ENCODE data around the gene ATP2B1.
A peak's percentile ranks its signal among the peaks of the same experiment; 100 is the strongest.

Gene ATP2B1

DNA sequence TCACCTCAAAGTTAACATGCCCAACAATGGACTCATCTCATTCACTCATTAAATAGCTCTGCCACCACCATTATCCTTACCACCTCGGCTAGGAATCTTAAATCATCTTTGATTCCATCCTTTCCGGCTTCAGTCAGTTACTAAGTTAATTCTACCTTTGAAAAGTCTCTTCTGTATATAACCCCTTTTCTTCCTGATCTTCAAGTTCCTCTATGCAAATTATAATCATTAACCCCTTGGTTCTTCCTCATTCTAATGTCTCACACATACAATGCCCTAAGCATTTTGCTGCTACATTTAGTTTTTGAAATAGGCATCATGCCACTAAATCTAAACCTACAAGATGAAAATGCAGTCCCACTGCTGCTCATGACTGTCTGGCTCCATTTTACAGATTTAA lies 51.6 kb downstream of the ATP2B1 start:
- no peak for DNase-seq (ENCODE audit: low read depth)

DNA sequence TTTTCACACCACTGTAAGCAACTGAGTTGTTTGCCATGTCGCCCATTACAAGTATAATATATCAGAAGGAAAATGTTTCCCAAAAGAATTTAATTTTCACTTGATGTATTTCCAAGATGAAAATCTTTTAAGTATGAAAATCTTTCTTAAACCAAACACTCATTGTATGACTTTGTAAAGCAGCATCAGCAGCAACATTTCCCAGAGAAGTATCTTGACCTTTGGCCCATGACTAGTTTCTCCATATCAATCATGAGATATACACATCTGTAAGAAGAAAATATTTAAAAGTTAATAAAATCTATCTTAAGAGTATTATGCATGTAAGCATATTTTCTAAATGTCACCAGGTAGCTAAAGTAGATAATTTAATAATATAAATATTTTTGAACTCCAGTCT lies 52.8 kb downstream of the ATP2B1 start:
- no peak for DNase-seq (ENCODE audit: low read depth)

DNA sequence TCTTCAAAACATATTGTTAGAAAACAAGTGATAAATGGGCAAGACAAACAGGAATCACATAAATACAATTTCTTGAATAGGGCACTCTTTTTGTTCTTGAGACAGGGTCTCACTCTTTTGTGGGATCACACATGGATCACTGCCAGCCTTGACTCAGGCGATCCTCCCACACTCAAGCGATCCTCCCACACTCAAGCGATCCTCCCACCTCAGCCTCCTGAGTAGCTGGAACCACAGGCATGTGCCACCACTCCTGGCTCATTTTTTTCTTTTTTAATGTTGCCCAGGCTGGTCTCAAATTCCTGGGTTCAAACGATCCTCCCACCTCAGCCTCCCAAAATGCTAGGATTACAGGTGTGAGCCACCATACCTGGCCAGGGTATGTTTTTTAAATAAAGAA lies 57.4 kb downstream of the ATP2B1 start:
- no peak for DNase-seq (ENCODE audit: low read depth)

DNA sequence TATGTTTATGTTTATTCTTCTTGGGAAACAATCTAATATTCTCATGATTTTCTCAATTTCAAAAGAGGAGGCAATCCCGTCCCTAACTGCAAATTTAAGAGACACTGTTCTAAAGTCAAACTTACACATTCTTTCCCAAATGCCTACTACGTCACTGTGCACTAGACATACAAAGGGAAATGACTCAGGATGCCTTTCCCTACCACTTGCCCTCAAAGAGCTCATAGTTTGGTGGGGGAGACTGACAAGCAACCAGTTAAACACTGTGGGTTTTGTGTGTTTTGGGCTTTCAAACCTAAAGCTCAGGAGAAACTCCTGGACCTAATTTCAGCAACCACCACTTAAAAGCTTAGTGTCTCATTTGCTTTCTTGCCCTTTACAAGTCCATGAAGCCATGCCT lies 58.4 kb downstream of the ATP2B1 start:
- peak; percentile 34 for DNase-seq (ENCODE audit: low read depth)

DNA sequence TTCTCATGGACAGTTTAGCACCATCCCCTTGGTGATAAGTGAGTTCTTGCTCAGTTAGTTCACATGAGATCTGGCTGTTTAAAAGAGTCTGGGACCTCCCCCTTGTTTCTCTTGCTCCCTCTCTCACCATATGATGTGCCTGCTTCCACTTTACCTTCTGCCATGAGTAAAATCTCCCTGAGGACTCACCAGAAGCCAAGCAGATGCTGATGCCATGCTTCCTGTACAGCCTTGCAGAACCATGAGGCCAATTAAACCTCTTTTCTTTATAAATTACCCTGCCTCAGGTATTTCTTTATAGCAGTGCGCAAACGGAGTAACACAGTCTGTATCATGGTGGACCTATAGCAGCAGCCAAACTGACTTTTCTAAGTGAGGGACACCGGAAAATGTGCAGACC lies 58.8 kb downstream of the ATP2B1 start:
- no peak for DNase-seq (ENCODE audit: low read depth)

DNA sequence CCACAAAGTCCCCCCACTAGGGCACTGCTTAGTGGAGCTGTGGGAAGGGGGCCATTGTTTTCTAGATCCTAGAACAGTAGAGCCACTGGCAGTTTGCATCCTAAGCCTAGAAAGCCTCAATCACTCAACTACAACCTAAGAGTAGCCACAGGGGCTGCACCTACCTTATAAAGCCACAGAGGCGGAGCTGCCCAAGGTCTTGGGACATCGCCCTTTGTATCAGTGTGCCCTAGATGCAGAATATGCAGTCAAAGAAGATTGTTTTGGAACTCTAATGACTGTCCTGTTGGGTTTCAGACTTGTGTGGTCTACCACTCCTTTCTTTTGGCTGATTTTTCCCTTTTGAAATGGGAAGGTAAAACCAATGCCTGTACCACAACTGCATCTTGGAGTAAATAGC lies 59.5 kb downstream of the ATP2B1 start:
- DNase-seq (ENCODE audit: low read depth): no peak

DNA sequence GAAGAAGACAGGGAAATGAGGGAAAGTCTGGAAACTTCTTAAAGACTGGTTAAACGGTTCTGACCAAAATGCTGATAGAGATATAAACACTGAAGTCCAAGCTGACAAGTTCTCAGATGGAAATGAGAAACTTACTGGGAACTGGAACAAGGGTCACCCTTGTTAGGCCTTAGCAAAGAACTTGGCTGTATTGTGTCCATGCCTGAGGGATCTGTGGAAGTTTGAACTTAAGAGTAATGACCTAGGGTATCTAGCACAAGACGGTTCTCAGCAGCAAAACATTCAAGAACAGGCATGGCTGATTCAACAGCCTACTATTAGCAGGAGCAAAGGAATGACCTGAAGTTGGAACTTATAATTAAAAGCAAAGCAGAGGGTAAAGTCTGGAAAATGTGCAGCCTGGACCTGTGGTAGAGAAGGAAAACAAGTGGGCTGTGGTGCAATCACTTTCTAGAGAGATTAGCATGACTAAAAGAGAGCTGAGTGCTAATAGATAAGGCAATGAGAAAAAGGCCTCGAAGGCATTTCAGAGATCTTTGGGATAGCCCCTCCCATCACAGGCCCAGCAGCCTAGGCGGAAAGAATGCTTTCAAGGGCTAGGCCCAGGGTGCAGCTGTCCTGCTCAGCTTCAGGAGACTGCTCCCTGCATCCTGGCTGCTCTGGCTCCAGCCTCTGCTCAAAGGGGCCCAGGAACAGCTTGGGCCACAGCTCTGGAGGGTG lies 60.3 kb downstream of the ATP2B1 start:
- DNase-seq (ENCODE audit: low read depth): no peak

DNA sequence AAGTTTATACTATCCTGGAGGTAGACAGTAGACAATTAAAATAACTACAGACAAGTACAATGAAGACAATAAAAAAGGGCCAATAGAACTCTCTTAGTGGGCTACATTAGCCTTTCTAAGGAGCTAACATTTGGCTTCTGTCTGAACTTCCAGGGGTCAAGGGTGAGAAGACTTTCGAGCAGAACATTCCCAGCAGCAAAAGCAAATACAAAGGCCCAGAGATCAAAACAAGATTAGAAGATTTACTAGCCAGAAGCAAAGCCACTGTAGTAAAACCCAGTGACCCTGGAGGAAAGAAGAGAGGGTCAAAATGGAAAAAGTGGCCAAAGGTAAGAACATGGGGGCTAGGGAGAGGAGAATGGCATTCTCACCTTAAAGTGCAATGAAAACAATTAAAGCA lies 63.2 kb downstream of the ATP2B1 start:
- no peak for DNase-seq (ENCODE audit: low read depth)

DNA sequence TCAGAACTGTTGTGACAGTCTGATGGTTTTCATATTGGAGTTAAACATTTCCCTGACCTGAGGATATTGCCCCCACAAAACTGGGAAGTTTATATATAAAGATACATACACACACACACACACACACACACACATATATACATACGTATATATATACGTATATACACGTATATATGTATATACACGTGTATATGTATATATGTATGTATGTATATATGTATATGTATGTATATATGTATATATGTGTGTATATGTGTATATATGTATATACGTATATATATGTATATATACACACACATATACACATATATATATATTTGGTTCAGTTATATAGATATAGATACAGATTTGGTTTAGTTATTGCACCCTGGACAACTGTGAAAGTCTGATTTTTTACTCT lies 65.7 kb downstream of the ATP2B1 start:
- DNase-seq (ENCODE audit: low read depth): no peak

DNA sequence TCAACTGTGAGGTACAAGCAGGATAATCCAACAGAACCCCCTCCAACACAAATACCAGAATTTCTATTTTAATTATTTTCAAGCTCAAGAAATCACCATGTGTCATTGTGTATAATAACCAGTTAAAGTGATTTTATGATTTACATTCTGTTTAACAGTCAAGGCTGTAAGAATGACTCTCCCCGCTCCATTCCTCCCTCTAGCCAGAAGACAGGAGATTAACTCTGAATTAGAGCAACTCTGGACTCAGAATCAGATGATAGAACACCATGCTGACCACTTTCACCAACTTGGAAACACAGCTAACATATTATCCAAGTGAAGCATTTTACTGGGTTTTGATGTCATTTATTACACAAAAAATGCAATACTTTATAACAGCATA lies 71.9 kb downstream of the ATP2B1 start:
- peak; percentile 60 for DNase-seq (ENCODE audit: low read depth)

DNA sequence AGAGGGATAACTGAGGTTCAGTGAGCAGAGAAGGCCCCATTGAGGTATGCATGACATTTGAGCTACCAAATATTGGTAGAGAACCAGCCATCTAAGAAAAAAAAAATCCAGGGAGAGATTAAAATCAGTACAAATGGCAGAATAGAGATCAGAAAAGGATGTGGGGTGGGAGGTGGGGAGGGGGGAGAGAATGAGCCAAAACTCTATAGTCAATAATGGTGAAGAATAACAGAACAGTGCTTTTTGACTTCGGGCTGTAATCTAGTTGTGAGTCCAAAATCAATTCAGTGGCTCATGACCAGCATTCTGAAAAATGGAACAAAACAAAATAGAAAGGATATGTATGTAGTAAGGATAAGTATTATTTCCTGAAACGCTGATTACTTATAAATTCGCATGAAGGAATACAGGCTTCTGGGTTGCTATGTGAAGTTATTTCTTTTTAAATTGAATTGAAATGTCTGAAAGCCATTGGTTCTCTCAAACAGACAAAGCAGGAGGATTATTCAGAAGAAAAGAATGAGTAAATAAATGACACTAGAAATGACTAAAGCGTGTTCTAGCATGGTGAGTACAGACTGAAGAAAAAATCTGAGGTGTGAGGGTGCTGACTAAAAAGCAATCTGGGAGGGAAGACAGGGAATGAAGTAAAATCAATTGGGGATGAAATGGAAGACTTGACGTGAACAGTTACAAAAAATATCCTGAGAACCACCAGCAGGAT lies 72.4 kb downstream of the ATP2B1 start:
- peak; percentile 83 for DNase-seq (ENCODE audit: low read depth)

DNA sequence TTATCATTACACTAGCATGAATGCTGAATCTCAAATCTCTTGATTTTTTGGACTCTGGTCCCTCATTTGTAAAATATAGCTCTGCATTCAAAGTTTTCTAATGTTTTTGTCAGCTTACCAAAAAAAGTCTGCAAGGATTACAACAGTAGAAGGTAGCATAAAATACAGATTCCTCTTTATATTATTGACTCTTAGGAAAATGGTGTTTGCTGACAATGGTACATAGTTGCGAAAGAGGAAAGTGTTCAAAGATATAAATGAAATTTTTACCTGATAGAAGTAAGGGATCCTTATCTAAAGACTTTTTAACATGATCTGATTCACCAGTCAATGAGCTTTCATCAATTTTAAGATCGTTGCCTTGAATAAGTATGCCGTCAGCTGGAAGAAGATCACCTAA lies 74.1 kb downstream of the ATP2B1 start:
- DNase-seq (ENCODE audit: low read depth): no peak

DNA sequence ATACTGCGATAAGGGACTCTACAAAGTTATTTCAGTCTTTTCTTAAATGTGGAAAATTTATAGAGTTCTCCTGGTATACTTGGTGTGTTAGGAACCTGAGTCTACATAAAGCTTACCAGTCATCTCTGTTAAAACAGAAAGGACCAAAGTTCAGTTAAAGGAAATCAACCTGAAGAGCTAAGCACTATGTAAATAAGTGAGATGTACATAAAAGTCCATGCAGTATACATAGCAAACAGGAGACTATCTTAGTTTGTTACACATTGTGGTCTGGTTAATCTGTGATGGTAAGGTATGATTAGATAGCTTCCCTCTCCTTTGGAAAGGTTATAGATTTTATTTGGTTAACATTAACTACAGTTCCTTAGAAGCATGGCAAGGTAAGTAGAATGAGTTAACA lies 75.9 kb downstream of the ATP2B1 start:
- DNase-seq (ENCODE audit: low read depth): no peak

DNA sequence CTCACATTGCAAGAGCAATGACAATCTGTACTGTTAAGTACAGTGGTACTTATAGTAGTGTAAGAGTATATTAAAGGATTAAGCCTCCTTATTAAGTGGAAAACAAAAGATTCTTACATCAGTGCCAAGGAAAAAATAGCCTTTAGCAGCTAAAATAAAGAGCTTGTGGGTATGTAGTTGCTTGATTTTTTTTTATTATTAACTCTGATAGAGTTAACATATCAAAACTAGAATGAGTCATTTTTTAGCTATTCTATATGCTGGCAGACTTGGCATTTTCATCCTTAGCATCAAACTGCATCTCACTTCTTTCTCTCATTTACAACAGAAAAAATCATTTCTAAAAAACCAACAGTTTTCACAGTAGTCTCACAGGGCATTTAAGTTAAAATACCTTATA lies 86.5 kb downstream of the ATP2B1 start:
- DNase-seq (ENCODE audit: low read depth): peak; percentile 15

DNA sequence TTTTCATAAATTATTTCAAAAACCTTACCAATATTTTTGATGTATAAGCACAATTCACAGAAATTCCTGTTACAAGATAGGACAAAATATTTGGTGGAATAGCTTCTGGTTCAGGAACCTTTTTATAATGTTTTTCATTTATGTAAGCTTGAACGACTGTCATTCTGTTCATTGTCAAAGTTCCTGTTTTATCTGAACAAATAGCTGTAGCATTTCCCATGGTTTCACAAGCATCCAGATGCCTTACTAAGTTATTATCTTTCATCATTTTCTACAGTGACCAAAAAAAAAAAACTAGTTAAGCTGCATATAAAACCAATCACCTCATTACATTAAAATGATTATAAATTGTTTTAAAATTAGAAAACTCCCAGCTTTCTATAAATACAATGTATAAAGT lies 87.1 kb downstream of the ATP2B1 start:
- DNase-seq (ENCODE audit: low read depth): no peak

DNA sequence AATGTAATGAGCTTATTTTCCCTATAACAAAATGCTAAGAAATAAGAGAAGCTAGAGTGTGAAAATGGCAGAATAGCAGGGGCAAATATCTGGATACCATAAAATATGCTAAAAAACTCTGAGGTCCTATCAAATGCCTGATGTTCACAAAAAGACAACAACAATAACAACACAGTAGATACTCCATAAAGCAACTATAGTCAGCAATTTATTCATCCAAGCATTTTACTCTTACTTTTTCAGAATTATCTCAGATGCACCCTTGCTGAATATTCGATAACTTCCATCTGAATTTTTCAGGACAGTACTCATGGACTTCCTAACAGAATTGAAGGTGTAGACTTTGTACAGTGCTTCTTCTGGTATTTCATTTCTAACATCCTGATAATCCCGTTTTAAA lies 88.9 kb downstream of the ATP2B1 start:
- no peak for DNase-seq (ENCODE audit: low read depth)

DNA sequence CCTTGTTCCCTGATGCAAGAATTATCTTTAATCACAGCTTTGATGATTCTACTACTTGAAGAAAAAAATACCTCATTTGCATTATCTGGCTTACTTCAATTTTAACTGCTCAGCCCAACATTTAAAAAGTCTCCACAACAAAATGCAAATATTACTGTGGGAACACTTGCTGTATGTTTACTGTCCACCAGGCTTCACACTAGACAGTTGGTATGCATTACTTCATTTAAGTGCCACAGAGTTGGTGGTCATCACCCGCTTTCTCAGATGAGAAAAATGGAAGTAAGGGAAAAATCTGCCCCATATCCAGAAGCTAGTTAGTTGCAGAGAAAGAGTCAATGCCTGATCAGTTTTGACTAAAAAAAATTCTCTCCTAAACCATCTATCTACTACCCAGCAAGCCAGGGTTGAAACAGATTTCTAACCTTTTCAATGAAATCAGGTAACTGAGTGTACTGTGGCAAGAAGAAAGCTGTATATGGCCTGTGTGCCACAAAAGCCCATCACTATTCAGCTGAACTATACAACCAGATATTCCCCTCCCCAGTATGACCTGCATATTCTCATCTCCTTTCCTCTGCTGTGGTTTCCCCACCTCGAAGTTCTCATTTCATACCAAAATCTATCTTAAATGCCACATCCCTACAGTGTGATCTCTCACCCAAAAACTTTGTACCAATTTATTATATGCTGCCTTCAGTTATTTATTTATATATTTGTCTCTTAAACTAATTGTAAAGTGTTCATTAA lies 90.3 kb downstream of the ATP2B1 start:
- DNase-seq (ENCODE audit: low read depth): peak; percentile 15

DNA sequence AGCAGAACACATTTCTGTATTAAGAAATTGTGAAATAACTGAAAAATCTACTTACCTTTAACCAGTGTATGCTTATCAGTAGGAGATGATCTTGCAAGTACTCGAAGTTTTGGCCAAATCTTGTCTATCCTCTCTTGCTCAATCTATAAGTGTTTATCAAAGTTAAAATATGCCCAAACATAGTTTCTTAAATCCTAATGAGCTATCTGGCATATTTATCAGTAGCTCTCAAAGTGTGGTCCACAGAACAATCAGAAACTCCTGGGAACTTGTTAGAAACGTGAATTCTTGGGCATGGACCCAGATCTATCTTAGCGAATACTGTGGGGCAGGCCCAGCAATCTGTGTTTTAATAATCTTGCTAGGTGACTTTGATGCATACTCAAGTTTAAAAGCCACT lies 98.3 kb downstream of the ATP2B1 start:
- DNase-seq (ENCODE audit: low read depth): no peak

DNA sequence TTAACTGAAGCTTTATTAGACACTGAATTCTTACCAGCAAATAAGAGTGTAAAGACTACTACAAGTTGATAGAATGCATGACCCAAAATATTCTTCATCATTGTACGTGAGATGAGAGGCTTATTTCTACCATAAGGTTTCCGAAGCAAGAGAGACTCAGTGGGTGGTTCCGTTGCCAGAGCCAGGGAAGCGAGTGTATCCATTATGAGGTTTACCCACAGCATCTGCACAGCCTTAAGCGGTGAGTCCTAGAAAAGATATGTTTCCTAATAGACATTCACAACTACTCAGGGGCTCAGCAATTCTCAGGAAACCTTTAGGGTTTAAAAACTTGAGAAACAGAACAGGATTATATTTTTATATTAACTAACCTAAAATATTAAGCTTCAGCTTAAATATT lies 105.0 kb downstream of the ATP2B1 start:
- no peak for DNase-seq (ENCODE audit: low read depth)

DNA sequence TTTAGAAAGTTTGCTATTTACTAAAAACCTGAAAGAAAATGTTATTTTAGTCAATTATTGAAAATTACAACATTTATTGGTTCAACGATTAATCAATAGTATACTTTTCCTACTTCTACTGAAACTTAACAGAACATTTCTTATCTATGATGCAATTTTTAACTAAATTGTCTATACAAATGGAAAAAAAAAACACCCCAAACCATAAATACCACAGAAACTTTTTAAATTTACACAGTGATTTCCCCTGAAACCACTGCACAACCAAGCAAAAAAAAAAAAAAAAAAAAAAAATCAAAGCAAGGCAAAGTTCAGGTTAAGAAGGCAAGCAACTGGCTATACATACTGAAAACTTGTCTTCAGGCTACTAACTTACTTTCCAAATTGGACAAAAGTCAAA lies 110.9 kb downstream of the ATP2B1 start:
- no peak for DNase-seq (ENCODE audit: low read depth)

DNA sequence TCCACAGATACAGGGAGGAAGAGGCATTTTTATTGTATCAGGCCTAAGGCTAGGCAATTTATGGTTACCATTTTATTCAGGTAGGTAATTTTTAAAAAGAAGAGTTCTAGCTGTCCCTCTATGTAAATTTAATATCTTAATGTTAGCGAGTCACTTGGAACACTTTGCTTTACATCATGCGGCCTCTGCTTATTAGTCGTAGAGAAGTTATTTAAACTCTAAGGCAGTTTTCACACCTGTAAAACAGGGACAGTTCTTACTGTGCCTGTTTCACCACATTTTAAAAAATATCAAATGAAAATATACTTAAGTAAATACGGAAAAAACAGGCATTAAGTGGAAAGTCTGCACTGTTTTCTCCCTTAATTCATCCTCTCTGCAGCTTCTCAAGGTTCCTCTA lies 111.4 kb downstream of the ATP2B1 start:
- peak; percentile 20 for DNase-seq (ENCODE audit: low read depth)

DNA sequence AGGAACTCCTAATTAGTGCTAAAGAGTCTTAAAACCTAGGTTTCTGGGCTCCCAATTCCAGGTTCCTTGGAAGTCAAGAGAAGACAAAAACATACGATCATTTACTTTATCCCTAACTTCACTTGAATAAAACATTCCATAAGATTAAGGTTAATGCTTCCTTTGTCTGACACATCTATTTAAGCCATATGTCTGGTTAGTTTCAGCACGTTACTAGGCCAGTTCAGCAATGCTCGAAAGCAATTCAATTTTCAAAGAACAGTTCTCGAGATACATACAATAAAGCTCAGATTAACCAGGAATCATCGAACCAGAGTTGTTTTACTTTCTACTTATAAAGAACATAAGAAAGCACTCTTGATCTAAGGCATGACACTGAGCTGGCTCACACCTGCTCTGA lies 114.8 kb downstream of the ATP2B1 start:
- no peak for DNase-seq (ENCODE audit: low read depth)

DNA sequence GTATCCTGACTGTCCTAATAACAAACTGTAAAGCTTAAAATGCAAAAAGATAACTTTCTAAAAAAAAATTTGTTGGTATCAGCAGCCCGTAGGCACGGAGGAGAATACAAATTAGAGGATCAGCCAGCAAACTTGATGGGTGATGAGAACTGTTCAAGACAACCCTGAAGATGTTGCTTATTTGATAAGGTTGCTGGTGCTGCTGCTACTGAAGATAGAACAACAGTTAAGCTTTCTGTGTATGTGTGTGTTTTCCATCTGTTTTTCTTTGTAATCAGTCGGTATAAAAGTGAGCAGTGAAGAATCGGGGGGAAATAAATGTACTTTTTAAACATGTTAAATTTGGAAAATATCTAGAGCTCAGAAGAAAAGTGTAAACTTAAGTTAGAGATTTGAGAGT lies 115.4 kb downstream of the ATP2B1 start:
- no peak for DNase-seq (ENCODE audit: low read depth)
